ENCODE results near the gene DAPL1.

- TF ChIP-seq TAF1 (IDR thresholded peaks at IDR 0.05; ENCODE audit: low read depth): no peak
- no peak for TF ChIP-seq POLR2AphosphoS5 (IDR thresholded peaks at IDR 0.05)
- TF ChIP-seq, protein P1, sequence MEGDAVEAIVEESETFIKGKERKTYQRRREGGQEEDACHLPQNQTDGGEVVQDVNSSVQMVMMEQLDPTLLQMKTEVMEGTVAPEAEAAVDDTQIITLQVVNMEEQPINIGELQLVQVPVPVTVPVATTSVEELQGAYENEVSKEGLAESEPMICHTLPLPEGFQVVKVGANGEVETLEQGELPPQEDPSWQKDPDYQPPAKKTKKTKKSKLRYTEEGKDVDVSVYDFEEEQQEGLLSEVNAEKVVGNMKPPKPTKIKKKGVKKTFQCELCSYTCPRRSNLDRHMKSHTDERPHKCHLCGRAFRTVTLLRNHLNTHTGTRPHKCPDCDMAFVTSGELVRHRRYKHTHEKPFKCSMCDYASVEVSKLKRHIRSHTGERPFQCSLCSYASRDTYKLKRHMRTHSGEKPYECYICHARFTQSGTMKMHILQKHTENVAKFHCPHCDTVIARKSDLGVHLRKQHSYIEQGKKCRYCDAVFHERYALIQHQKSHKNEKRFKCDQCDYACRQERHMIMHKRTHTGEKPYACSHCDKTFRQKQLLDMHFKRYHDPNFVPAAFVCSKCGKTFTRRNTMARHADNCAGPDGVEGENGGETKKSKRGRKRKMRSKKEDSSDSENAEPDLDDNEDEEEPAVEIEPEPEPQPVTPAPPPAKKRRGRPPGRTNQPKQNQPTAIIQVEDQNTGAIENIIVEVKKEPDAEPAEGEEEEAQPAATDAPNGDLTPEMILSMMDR (IDR thresholded peaks at IDR 0.05; ENCODE audit: poor library complexity, severe bottlenecking): no peak
- TF ChIP-seq REST (IDR thresholded peaks at IDR 0.05; ENCODE audit: borderline replicate concordance): no peak
- no peak for TF ChIP-seq EZH2 (IDR thresholded peaks at IDR 0.05; ENCODE audit: borderline replicate concordance, insufficient read depth, low read length, poor library complexity, severe bottlenecking)
- no peak for TF ChIP-seq EP300 (conservative IDR thresholded peaks at IDR 0.05; ENCODE audit: poor library complexity, severe bottlenecking)
- no peak for TF ChIP-seq RAD21 (conservative IDR thresholded peaks at IDR 0.05)
- no peak for TF ChIP-seq MXI1 (conservative IDR thresholded peaks at IDR 0.05; ENCODE audit: poor library complexity, severe bottlenecking)
Measured at GRCh38 chr2:158817588-158817987, 22.5 kb downstream of the DAPL1 start.
